H1 (cell line): ENCODE results near the gene KIF23. TPM values are rescaled to one million over a fixed set of nuclear protein-coding genes. Genes with fewer than 3 reads are reported as not detected.

ENCODE experiments used
- CTCF ChIA-PET: fragments of 300-600 bp; sonication (Branson Sonifier 250); formaldehyde crosslinking; loops from one replicate; lab custom pipeline; 2021; ENCODE audit not compliant: partially characterized antibody; lab: Charles Lee
- POLR2A ChIA-PET: fragments of 300-600 bp; sonication (Branson Sonifier 250); formaldehyde crosslinking; loops from one replicate; lab custom pipeline; 2021; ENCODE audit warnings: inconsistent platforms; ENCODE audit not compliant: partially characterized antibody; lab: Charles Lee
- DNase-seq, 2 experiments: peaks; one replicate each; pipeline versions ENCODE4 v3.0.0 to v3.0.0-alpha.2; 2010 to 2022; ENCODE audit warnings: low spot score in 2 of 2, low read depth in 1 of 2, mixed read lengths in 1 of 2
- FAIRE-seq: peaks from 2 replicates; lab custom pipeline; 2011; peaks lifted over from hg19 to GRCh38; lab: Jason Lieb, UNC
- H2AFZ ChIP-seq: 2 replicates; pipeline ENCODE4 v1.8.1; 2012; ENCODE audit warnings: low read length, inconsistent platforms
- H2AK5ac ChIP-seq: 2 replicates; pipeline ENCODE4 v1.6.1; 2013; ENCODE audit warnings: low read depth, low read length
- H2BK120ac ChIP-seq: replicated peaks from 2 replicates; pipeline ENCODE3; 2013; ENCODE audit warnings: low read depth, low read length, inconsistent platforms
- H2BK12ac ChIP-seq: 2 replicates; pipeline ENCODE4 v1.6.1; 2013; ENCODE audit warnings: low read depth, low read length
- H2BK15ac ChIP-seq: 2 replicates; pipeline ENCODE4 v1.6.1; 2013; ENCODE audit warnings: low read length
- H2BK20ac ChIP-seq: 2 replicates; pipeline ENCODE4 v1.6.1; 2013; ENCODE audit warnings: low read length
- H2BK5ac ChIP-seq: 2 replicates; pipeline ENCODE4 v1.6.1; 2013; ENCODE audit warnings: low read depth, low read length
- H3K14ac ChIP-seq: 2 replicates; pipeline ENCODE4 v1.6.1; 2013; ENCODE audit warnings: inconsistent platforms; ENCODE audit not compliant: insufficient read length
- H3K18ac ChIP-seq: 2 replicates; pipeline ENCODE4 v1.6.1; 2013; ENCODE audit warnings: low read length; ENCODE audit errors: extremely low read depth
- H3K23ac ChIP-seq: 2 replicates; pipeline ENCODE4 v1.6.1; 2013; ENCODE audit warnings: inconsistent platforms; ENCODE audit not compliant: insufficient read length
- H3K23me2 ChIP-seq: 2 replicates; pipeline ENCODE4 v1.6.1; 2013; ENCODE audit warnings: low read depth, low read length
- H3K27ac ChIP-seq: 2 replicates; pipeline ENCODE4 v1.6.1; 2011; ENCODE audit warnings: low read depth, low read length, inconsistent platforms
- H3K27me3 ChIP-seq, 4 experiments: replicated peaks in 1 of 4; 1 replicate in 1 of 4; 2 replicates in 3 of 4; pipeline versions ENCODE4 v1.6.1 to v1.8.1; 2011 to 2013; ENCODE audit warnings: low read length in 3 of 4, mild to moderate bottlenecking in 3 of 4, inconsistent platforms in 2 of 4, mixed read lengths in 2 of 4, moderate library complexity in 1 of 4; ENCODE audit not compliant: control insufficient read depth in 3 of 4, insufficient read depth in 3 of 4; ENCODE audit errors: extremely low read depth in 1 of 4
- H3K36me3 ChIP-seq, 4 experiments: 2 replicates each; pipeline versions ENCODE4 v1.6.1 to v1.8.1; 2011 to 2013; ENCODE audit warnings: mild to moderate bottlenecking in 4 of 4, low read length in 3 of 4, moderate library complexity in 2 of 4, control low read depth in 1 of 4, inconsistent platforms in 1 of 4; ENCODE audit not compliant: insufficient read depth in 4 of 4, control insufficient read depth in 2 of 4
- H3K4ac ChIP-seq: replicated peaks from 2 replicates; pipeline ENCODE3; 2013; ENCODE audit warnings: low read length, low read depth, mixed read lengths, inconsistent platforms; ENCODE audit not compliant: insufficient read length
- H3K4me1 ChIP-seq, 4 experiments: replicated peaks in 1 of 4; 1 replicate in 1 of 4; 2 replicates in 3 of 4; pipeline versions ENCODE4 v1.6.1 to v1.8.1; 2011 to 2013; ENCODE audit warnings: low read length in 3 of 4, inconsistent platforms in 2 of 4, mixed read lengths in 1 of 4; ENCODE audit not compliant: insufficient read depth in 4 of 4, control insufficient read depth in 3 of 4
- H3K4me2 ChIP-seq, 2 experiments: 2 replicates each; pipeline versions ENCODE4 v1.6.1 to v1.8.1; 2011 to 2013; ENCODE audit warnings: low read depth in 2 of 2, low read length in 2 of 2, control low read depth in 1 of 2, inconsistent platforms in 1 of 2, mild to moderate bottlenecking in 1 of 2; ENCODE audit not compliant: insufficient read depth in 1 of 2
- H3K4me3 ChIP-seq, 4 experiments: fragments of 200-600, 300-600 bp in 1 of 4; sonication (generic), shearing (Covaris generic), sonication (Bioruptor Twin) in 1 of 4; 2 replicates each; pipeline versions ENCODE4 v1.5.1 to v1.8.1; 2011 to 2016; ENCODE audit warnings: low read length in 4 of 4, low read depth in 3 of 4, control low read depth in 2 of 4, inconsistent platforms in 2 of 4, mild to moderate bottlenecking in 2 of 4, mixed read lengths in 1 of 4, moderate library complexity in 1 of 4; ENCODE audit not compliant: insufficient read depth in 2 of 4; ENCODE audit errors: extremely low read depth in 1 of 4
- H3K56ac ChIP-seq: replicated peaks from 2 replicates; pipeline ENCODE3; 2013; ENCODE audit warnings: low read depth, mild to moderate bottlenecking, mixed read lengths, low read length, inconsistent platforms; ENCODE audit not compliant: insufficient read length
- H3K79me1 ChIP-seq: 2 replicates; pipeline ENCODE4 v1.6.1; 2013; ENCODE audit warnings: low read depth, low read length, control low read depth
- H3K79me2 ChIP-seq, 2 experiments: 2 replicates each; pipeline versions ENCODE4 v1.6.1 to v1.8.1; 2012 to 2013; ENCODE audit warnings: low read length in 2 of 2, mild to moderate bottlenecking in 2 of 2, inconsistent platforms in 1 of 2; ENCODE audit not compliant: insufficient read depth in 2 of 2, control insufficient read depth in 1 of 2
- H3K9ac ChIP-seq, 4 experiments: replicated peaks in 1 of 4; 1 replicate in 1 of 4; 2 replicates in 3 of 4; pipeline versions ENCODE4 v1.6.1 to v1.8.1; 2011 to 2013; ENCODE audit warnings: low read depth in 3 of 4, low read length in 3 of 4, control low read depth in 2 of 4, mild to moderate bottlenecking in 2 of 4, moderate library complexity in 2 of 4, inconsistent platforms in 1 of 4; ENCODE audit errors: extremely low read depth in 1 of 4
- H3K9me3 ChIP-seq, 2 experiments: 2 replicates each; pipeline versions ENCODE4 v1.6.1 to v1.8.1; 2012 to 2013; ENCODE audit warnings: mild to moderate bottlenecking in 2 of 2, moderate library complexity in 2 of 2, control low read depth in 1 of 2, inconsistent platforms in 1 of 2, low read depth in 1 of 2, low read length in 1 of 2, mixed read lengths in 1 of 2; ENCODE audit not compliant: insufficient read depth in 2 of 2
- H4K20me1 ChIP-seq, 2 experiments: replicated peaks in 1 of 2; 2 replicates each; pipeline versions ENCODE3 to v1.8.1; 2011 to 2013; ENCODE audit warnings: inconsistent platforms in 2 of 2, low read length in 2 of 2, mild to moderate bottlenecking in 1 of 2; ENCODE audit not compliant: insufficient read depth in 2 of 2, control insufficient read depth in 1 of 2
- H4K5ac ChIP-seq: 2 replicates; pipeline ENCODE4 v1.6.1; 2013; ENCODE audit warnings: low read length, low read depth, mixed read lengths, inconsistent platforms; ENCODE audit not compliant: insufficient read length
- H4K8ac ChIP-seq: 2 replicates; pipeline ENCODE4 v1.8.0; 2013; ENCODE audit warnings: mild to moderate bottlenecking, moderate library complexity, low read length, inconsistent platforms; ENCODE audit not compliant: insufficient read depth; ENCODE audit errors: extremely low read depth
- H4K91ac ChIP-seq: replicated peaks from 2 replicates; pipeline ENCODE3; 2013; ENCODE audit warnings: low read length, mixed read lengths, inconsistent platforms; ENCODE audit not compliant: insufficient read length
- CHD1 ChIP-seq: IDR thresholded peaks from 2 replicates; pipeline ENCODE4 v1.6.1; 2012; ENCODE audit warnings: low read depth, low read length, improper control_type of control experiment
- GTF2F1 ChIP-seq: IDR thresholded peaks from 2 replicates; pipeline ENCODE4 v1.6.1; 2012; ENCODE audit warnings: low read depth, low read length, improper control_type of control experiment, borderline replicate concordance
- KDM4A ChIP-seq: IDR thresholded peaks from one replicate; pipeline ENCODE4 v1.7.1; 2012; ENCODE audit warnings: low read depth, mild to moderate bottlenecking, moderate library complexity, low read length, inconsistent platforms; ENCODE audit not compliant: severe bottlenecking
- RFX5 ChIP-seq: IDR thresholded peaks from 2 replicates; pipeline ENCODE4 v1.6.1; 2011; ENCODE audit warnings: low read depth, low read length, improper control_type of control experiment, borderline replicate concordance
- SIX5 ChIP-seq: IDR thresholded peaks from 2 replicates; pipeline ENCODE4 v1.6.1; 2011; ENCODE audit warnings: mild to moderate bottlenecking, low read depth, low read length
- WGBS, 2 experiments: shearing (Covaris generic) in 1 of 2; methylation state at CpG; one replicate each; pipeline versions ENCODE4 v1.1.6 to v1.1.7; 2013 to 2015; ENCODE audit warnings: low lambda C conversion rate in 2 of 2, mixed read lengths in 2 of 2, inconsistent platforms in 1 of 2, low coverage in 1 of 2, missing lambda C conversion rate in 1 of 2; ENCODE audit not compliant: insufficient replicate concordance in 2 of 2, insufficient coverage in 1 of 2, insufficient read length in 1 of 2; ENCODE audit errors: extremely low coverage in 1 of 2, missing lambda C conversion rate in 1 of 2; 5-methylcytosine and 5-hydroxymethylcytosine counted together
- polyA plus RNA-seq, 7 experiments: library from polyadenylated mRNA; depleted of rRNA in 3 of 7; stranded (reverse) in 5 of 7; unstranded in 2 of 7; fragments of >200 nt in 5 of 7; fragments of 200-250 nt in 2 of 7; gene quantifications; 1 replicate in 5 of 7; 2 replicates in 1 of 7; 4 replicates in 1 of 7; pipeline versions ENCODE4 v1.2.1 to v1.2.3, GENCODE V29; 2011 to 2013; ENCODE audit warnings: missing spikeins in 2 of 7, mixed read lengths in 2 of 7
- total RNA-seq: library from RNA; stranded (reverse); fragmentation: NEBNext Ultra II Directional; extraction: Animal tissue kit (Norgen Biotek cat#: 25700); gene quantifications from 2 replicates; pipeline ENCODE4 v1.2.1, GENCODE V29; 2021

Gene KIF23
- total and polyA plus RNA-seq, 2 of the 8 experiments (the other 6 are each of a cell fraction or from before 2014, with no cell fraction given): 26.2 to 77.4 TPM

GRCh38 chr15:69434238-69434637 lies 20.1 kb downstream of the KIF23 start:
- no peak overlapping the region for H3K4ac ChIP-seq
- 89% methylated on average over 5 of the region's 5 CpGs; no CpG with 5 or more reads in 1 of the 2 experiments for WGBS, 2 experiments
- no peak for FAIRE-seq

More at GRCh38 chr15:69434238-69434637, 20.1 kb downstream of the KIF23 start:
- Histone ChIP-seq H3K18ac (no peak overlapping the region), H2AK5ac (no peak overlapping the region), H2BK5ac (no peak overlapping the region), H3K9me3 (no peaks in the 10 kb centered on the region), H3K23me2 (no peaks in the 10 kb centered on the region), H3K14ac (no peak overlapping the region)
- POLR2A ChIA-PET: interaction anchor here (1.2 to 5.1 kb wide), 3 partner anchors 14 to 19 kb away, joined by 3 to 42 read pairs (median 6); partner anchors contain the start of gene RPLP1
- no peak for TF ChIP-seq KDM4A
- no peak for TF ChIP-seq GTF2F1
- TF ChIP-seq SIX5: no peak
- no peak for TF ChIP-seq RFX5
- TF ChIP-seq CHD1: no peak
- TF ChIP-seq, all 59 proteins: peak for 0
- DNase-seq: no peak
- H4K20me1 ChIP-seq: peaks cover 0 to 3% of the 10 kb centered on the region in 2 experiments
- no peak overlapping the region for H3K9ac ChIP-seq
- H2BK12ac ChIP-seq: no peak overlapping the region
- H3K27me3 ChIP-seq: no peaks in the 10 kb centered on the region
- H4K5ac ChIP-seq: no peak overlapping the region
- peaks cover 7% of the 10 kb centered on the region for H3K79me1 ChIP-seq
- H3K27ac ChIP-seq: no peak overlapping the region
- no peak overlapping the region for H2BK120ac ChIP-seq
- no peaks in the 10 kb centered on the region; a peak in 1 of 4 replicates for H3K79me2 ChIP-seq
- no peak overlapping the region for H3K4me3 ChIP-seq
- no peak overlapping the region for H3K4me2 ChIP-seq
- CTCF ChIA-PET: interaction anchor here (1.3 kb wide), 1 partner anchor 12 kb away, joined by 3 read pairs; no protein-coding TSS in a partner anchor
- no peak overlapping the region for H2AFZ ChIP-seq
- H3K4me1 ChIP-seq: no peaks in the 10 kb centered on the region; a peak in 1 of 7 replicates
- no peak overlapping the region for H3K56ac ChIP-seq
- no peak overlapping the region for H2BK15ac ChIP-seq
- H3K23ac ChIP-seq: no peak overlapping the region
- H4K91ac ChIP-seq: no peak overlapping the region
- no peak overlapping the region for H4K8ac ChIP-seq
- no peak overlapping the region for H2BK20ac ChIP-seq
- peaks cover 14 to 76% (median 64%) of the 10 kb centered on the region in 4 experiments for H3K36me3 ChIP-seq
